ENCODE results near the gene GNAS-AS1. TPM values are rescaled to one million over a fixed set of nuclear protein-coding genes. Genes with fewer than 3 reads are reported as not detected.

The GNAS-AS1 gene
- 0.26 TPM for polyA plus RNA-seq (2013, experiment 1 of 2)
- polyA plus RNA-seq (2013, experiment 2 of 2) = 0.26 TPM

DNA sequence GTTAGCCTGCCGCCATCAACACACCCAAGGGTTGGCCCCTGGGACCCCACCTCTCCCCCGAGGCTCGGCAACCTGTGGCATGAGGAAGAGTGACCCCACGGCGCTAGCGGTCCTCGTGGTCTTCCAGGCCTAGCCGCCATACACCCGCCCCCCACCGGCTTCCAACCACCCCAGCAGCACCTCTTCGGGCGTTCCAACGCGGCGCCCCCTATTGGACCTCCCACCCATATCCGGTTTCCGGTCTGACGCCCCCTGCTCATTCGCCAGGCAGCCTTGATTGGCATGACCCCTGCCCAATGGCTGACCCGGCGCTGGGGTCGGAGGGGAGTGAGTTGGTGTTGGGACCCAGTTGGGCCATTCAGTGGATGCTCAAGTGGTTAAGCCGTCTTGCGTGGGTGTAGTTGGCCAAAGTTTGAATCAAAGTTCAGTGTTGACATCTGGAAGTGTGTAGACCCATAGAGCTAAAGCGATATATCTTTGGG, at the start of gene GNAS-AS1:
Gene GNAS-AS1 (minus strand): TSS at position 210 of the 482 bp plus-strand sequence.
- peaks cover 36% of the 10 kb centered on the region for H3K4me1 ChIP-seq (ENCODE audit: control insufficient read depth, insufficient read depth, low read depth, low read length)
- H3K9ac ChIP-seq (ENCODE audit: low read length) = peak within 1 kb of the TSS; percentile 74
- peak within 1 kb of the TSS; percentile 78 to 82 for H3K4me3 ChIP-seq (ENCODE audit: insufficient read depth in 1 of 2, low read depth in 1 of 2, low read length in 2 of 2)
- H3K27me3 ChIP-seq (ENCODE audit: control insufficient read depth in 1 of 2, insufficient read depth in 1 of 2, low read length in 2 of 2) = peaks cover 38 to 58% of the 10 kb centered on the region in 2 experiments
- DNase-seq = peak; percentile 89
- H2AK5ac ChIP-seq (ENCODE audit: low read length, severe bottlenecking) = no peak within 1 kb of the TSS
- H3K14ac ChIP-seq (ENCODE audit: low read length in 2 of 2) = peak within 1 kb of the TSS in 1 of 2 experiments; percentile 3
- 50% methylated on average over 25 of the region's 25 CpGs for WGBS
- H3K4ac ChIP-seq (ENCODE audit: low read depth in 1 of 2, low read length in 2 of 2) = peak within 1 kb of the TSS in 1 of 2 experiments; percentile 9
- H4K91ac ChIP-seq (ENCODE audit: low read length) = no peak within 1 kb of the TSS
- peak within 1 kb of the TSS; percentile 66 for H4K8ac ChIP-seq (ENCODE audit: low read length)
- no peak within 1 kb of the TSS for H3K23ac ChIP-seq (ENCODE audit: low read length in 2 of 2)
- H3K27ac ChIP-seq (ENCODE audit: low read length, poor library complexity, severe bottlenecking) = no peak within 1 kb of the TSS
- no peak within 1 kb of the TSS for H2BK120ac ChIP-seq (ENCODE audit: low read depth, low read length)
- no peak within 1 kb of the TSS for H2BK5ac ChIP-seq (ENCODE audit: low read depth, low read length, poor library complexity, severe bottlenecking)
- H3K4me2 ChIP-seq (ENCODE audit: low read length, poor library complexity, severe bottlenecking) = peak within 1 kb of the TSS; percentile 82
- no peaks in the 10 kb centered on the region for H3K9me3 ChIP-seq (ENCODE audit: control insufficient read depth, low read length)
- H2BK12ac ChIP-seq (ENCODE audit: low read length in 2 of 2) = no peak within 1 kb of the TSS
- peak within 1 kb of the TSS in 1 of 2 experiments; percentile 37 for H3K18ac ChIP-seq (ENCODE audit: low read depth in 1 of 2, low read length in 2 of 2)
- H2AFZ ChIP-seq (ENCODE audit: low read depth, low read length) = peak within 1 kb of the TSS; percentile 2
- peak within 1 kb of the TSS; percentile 4 for H2BK15ac ChIP-seq (ENCODE audit: low read depth, poor library complexity, severe bottlenecking)
- peaks cover 7% of the 10 kb centered on the region for H3K79me1 ChIP-seq (replicated peaks; ENCODE audit: low read length, poor library complexity, severe bottlenecking)
- no peaks in the 10 kb centered on the region for H3K36me3 ChIP-seq (ENCODE audit: control insufficient read depth in 1 of 2, insufficient read depth in 2 of 2, low read depth in 1 of 2, low read length in 2 of 2)

DNA sequence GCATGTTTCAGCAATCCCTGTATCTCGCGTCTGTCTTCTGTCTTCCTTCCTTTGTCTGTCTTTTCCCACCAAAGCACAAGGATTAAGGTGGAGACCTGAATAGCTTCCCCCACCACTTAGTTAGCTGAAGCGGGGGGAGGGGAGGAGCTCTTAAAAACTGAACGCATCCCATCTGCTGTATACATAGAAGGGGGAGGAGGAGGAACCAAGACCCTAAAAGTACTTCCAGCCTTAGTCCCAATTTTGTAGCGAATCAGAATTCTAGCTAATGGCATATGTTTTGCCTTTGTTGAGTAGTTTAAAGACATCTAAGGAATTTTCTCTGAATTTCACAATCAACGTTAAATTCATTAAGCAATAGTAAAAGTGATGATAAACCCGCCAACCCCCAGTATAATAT, 49.7 kb upstream of the GNAS-AS1 start:
- H3K4ac ChIP-seq (ENCODE audit: low read depth in 1 of 2, low read length in 2 of 2) = no peak overlapping the region
- H2BK5ac ChIP-seq (ENCODE audit: low read depth, low read length, poor library complexity, severe bottlenecking) = no peak overlapping the region
- no peak overlapping the region for H3K23ac ChIP-seq (ENCODE audit: low read length in 2 of 2)
- no peak overlapping the region for H3K18ac ChIP-seq (ENCODE audit: low read depth in 1 of 2, low read length in 2 of 2)
- H4K8ac ChIP-seq (ENCODE audit: low read length) = no peak overlapping the region
- no peak for DNase-seq
- no peak overlapping the region for H2AK5ac ChIP-seq (ENCODE audit: low read length, severe bottlenecking)
- H3K14ac ChIP-seq (ENCODE audit: low read length in 2 of 2) = no peak overlapping the region
- H3K27me3 ChIP-seq (ENCODE audit: control insufficient read depth in 1 of 2, insufficient read depth in 1 of 2, low read length in 2 of 2) = no peaks in the 10 kb centered on the region
- no peak overlapping the region for H4K91ac ChIP-seq (ENCODE audit: low read length)
- peaks cover 5% of the 10 kb centered on the region for H3K79me1 ChIP-seq (replicated peaks; ENCODE audit: low read length, poor library complexity, severe bottlenecking)
- 89% methylated on average over 3 of the region's 7 CpGs for WGBS
- no peak overlapping the region for H2BK15ac ChIP-seq (ENCODE audit: low read depth, poor library complexity, severe bottlenecking)
- no peaks in the 10 kb centered on the region for H3K9me3 ChIP-seq (ENCODE audit: control insufficient read depth, low read length)
- H3K4me2 ChIP-seq (ENCODE audit: low read length, poor library complexity, severe bottlenecking) = no peak overlapping the region
- no peak overlapping the region for H2AFZ ChIP-seq (ENCODE audit: low read depth, low read length)
- H3K4me1 ChIP-seq (ENCODE audit: control insufficient read depth, insufficient read depth, low read depth, low read length) = peaks cover 6% of the 10 kb centered on the region
- no peak overlapping the region for H3K4me3 ChIP-seq (ENCODE audit: insufficient read depth in 1 of 2, low read depth in 1 of 2, low read length in 2 of 2)
- H3K9ac ChIP-seq (ENCODE audit: low read length) = no peak overlapping the region
- peaks cover 27 to 53% of the 10 kb centered on the region in 2 experiments for H3K36me3 ChIP-seq (ENCODE audit: control insufficient read depth in 1 of 2, insufficient read depth in 2 of 2, low read depth in 1 of 2, low read length in 2 of 2)
- H2BK120ac ChIP-seq (ENCODE audit: low read depth, low read length) = no peak overlapping the region
- no peak overlapping the region for H3K27ac ChIP-seq (ENCODE audit: low read length, poor library complexity, severe bottlenecking)
- no peak overlapping the region for H2BK12ac ChIP-seq (ENCODE audit: low read length in 2 of 2)

- H3K4me3 ChIP-seq (ENCODE audit: insufficient read depth in 1 of 2, low read depth in 1 of 2, low read length in 2 of 2) = no peak overlapping the region
- H3K4ac ChIP-seq (ENCODE audit: low read depth in 1 of 2, low read length in 2 of 2) = no peak overlapping the region
- H4K8ac ChIP-seq (ENCODE audit: low read length) = no peak overlapping the region
- no peak overlapping the region for H3K9ac ChIP-seq (ENCODE audit: low read length)
- H3K27ac ChIP-seq (ENCODE audit: low read length, poor library complexity, severe bottlenecking) = no peak overlapping the region
- H3K36me3 ChIP-seq (ENCODE audit: control insufficient read depth in 1 of 2, insufficient read depth in 2 of 2, low read depth in 1 of 2, low read length in 2 of 2) = peaks cover 24 to 45% of the 10 kb centered on the region in 2 experiments
- no peak overlapping the region for H2BK12ac ChIP-seq (ENCODE audit: low read length in 2 of 2)
- H2BK5ac ChIP-seq (ENCODE audit: low read depth, low read length, poor library complexity, severe bottlenecking) = no peak overlapping the region
- DNase-seq = no peak
- 100% methylated on average over 9 of the region's 10 CpGs for WGBS
- peaks cover 6% of the 10 kb centered on the region for H3K4me1 ChIP-seq (ENCODE audit: control insufficient read depth, insufficient read depth, low read depth, low read length)
- H2BK15ac ChIP-seq (ENCODE audit: low read depth, poor library complexity, severe bottlenecking) = no peak overlapping the region
- H3K23ac ChIP-seq (ENCODE audit: low read length in 2 of 2) = no peak overlapping the region
- no peak overlapping the region for H2AFZ ChIP-seq (ENCODE audit: low read depth, low read length)
- no peak overlapping the region for H3K4me2 ChIP-seq (ENCODE audit: low read length, poor library complexity, severe bottlenecking)
- no peak overlapping the region for H3K14ac ChIP-seq (ENCODE audit: low read length in 2 of 2)
- no peaks in the 10 kb centered on the region for H3K27me3 ChIP-seq (ENCODE audit: control insufficient read depth in 1 of 2, insufficient read depth in 1 of 2, low read length in 2 of 2)
- no peak overlapping the region for H2BK120ac ChIP-seq (ENCODE audit: low read depth, low read length)
- peak overlapping the region; percentile 77 for H4K91ac ChIP-seq (ENCODE audit: low read length)
- no peaks in the 10 kb centered on the region for H3K9me3 ChIP-seq (ENCODE audit: control insufficient read depth, low read length)
- H3K79me1 ChIP-seq (replicated peaks; ENCODE audit: low read length, poor library complexity, severe bottlenecking) = peaks cover 2% of the 10 kb centered on the region
- no peak overlapping the region for H3K18ac ChIP-seq (ENCODE audit: low read depth in 1 of 2, low read length in 2 of 2)
- no peak overlapping the region for H2AK5ac ChIP-seq (ENCODE audit: low read length, severe bottlenecking)
Observed at GRCh38 chr20:58899512-58899911, 48.8 kb upstream of the GNAS-AS1 start.

GRCh38 chr20:58898629-58899408, 48.1 kb upstream of the GNAS-AS1 start:
- H3K27ac ChIP-seq (ENCODE audit: low read length, poor library complexity, severe bottlenecking) = no peak overlapping the region
- H3K18ac ChIP-seq (ENCODE audit: low read depth in 1 of 2, low read length in 2 of 2) = no peak overlapping the region
- H3K23ac ChIP-seq (ENCODE audit: low read length in 2 of 2) = peak overlapping the region in 1 of 2 experiments; percentile 9
- 93% methylated on average over 14 of the region's 15 CpGs for WGBS
- H3K4me2 ChIP-seq (ENCODE audit: low read length, poor library complexity, severe bottlenecking) = no peak overlapping the region
- H2BK120ac ChIP-seq (ENCODE audit: low read depth, low read length) = no peak overlapping the region
- no peak overlapping the region for H2AFZ ChIP-seq (ENCODE audit: low read depth, low read length)
- H3K9me3 ChIP-seq (ENCODE audit: control insufficient read depth, low read length) = no peaks in the 10 kb centered on the region
- no peak overlapping the region for H2BK12ac ChIP-seq (ENCODE audit: low read length in 2 of 2)
- no peak overlapping the region for H2BK5ac ChIP-seq (ENCODE audit: low read depth, low read length, poor library complexity, severe bottlenecking)
- H3K14ac ChIP-seq (ENCODE audit: low read length in 2 of 2) = no peak overlapping the region
- no peak for DNase-seq
- H3K4ac ChIP-seq (ENCODE audit: low read depth in 1 of 2, low read length in 2 of 2) = no peak overlapping the region
- peak overlapping the region in 1 of 2 experiments; percentile 35 for H3K4me3 ChIP-seq (ENCODE audit: insufficient read depth in 1 of 2, low read depth in 1 of 2, low read length in 2 of 2)
- no peak overlapping the region for H2AK5ac ChIP-seq (ENCODE audit: low read length, severe bottlenecking)
- no peak overlapping the region for H4K91ac ChIP-seq (ENCODE audit: low read length)
- H4K8ac ChIP-seq (ENCODE audit: low read length) = no peak overlapping the region
- H3K9ac ChIP-seq (ENCODE audit: low read length) = peak overlapping the region; percentile 7
- no peak overlapping the region for H2BK15ac ChIP-seq (ENCODE audit: low read depth, poor library complexity, severe bottlenecking)
- no peaks in the 10 kb centered on the region for H3K27me3 ChIP-seq (ENCODE audit: control insufficient read depth in 1 of 2, insufficient read depth in 1 of 2, low read length in 2 of 2)
- peaks cover 6% of the 10 kb centered on the region for H3K4me1 ChIP-seq (ENCODE audit: control insufficient read depth, insufficient read depth, low read depth, low read length)
- H3K79me1 ChIP-seq (replicated peaks; ENCODE audit: low read length, poor library complexity, severe bottlenecking) = no peaks in the 10 kb centered on the region
- H3K36me3 ChIP-seq (ENCODE audit: control insufficient read depth in 1 of 2, insufficient read depth in 2 of 2, low read depth in 1 of 2, low read length in 2 of 2) = peaks cover 24 to 38% of the 10 kb centered on the region in 2 experiments
